Measurements from ENCODE around the gene TRMO. TPM values are rescaled to one million over a fixed set of nuclear protein-coding genes. Genes with fewer than 3 reads are reported as not detected.

The TRMO gene
- total RNA-seq, 1 experiment from 2014 or later: 8.6 TPM

DNA sequence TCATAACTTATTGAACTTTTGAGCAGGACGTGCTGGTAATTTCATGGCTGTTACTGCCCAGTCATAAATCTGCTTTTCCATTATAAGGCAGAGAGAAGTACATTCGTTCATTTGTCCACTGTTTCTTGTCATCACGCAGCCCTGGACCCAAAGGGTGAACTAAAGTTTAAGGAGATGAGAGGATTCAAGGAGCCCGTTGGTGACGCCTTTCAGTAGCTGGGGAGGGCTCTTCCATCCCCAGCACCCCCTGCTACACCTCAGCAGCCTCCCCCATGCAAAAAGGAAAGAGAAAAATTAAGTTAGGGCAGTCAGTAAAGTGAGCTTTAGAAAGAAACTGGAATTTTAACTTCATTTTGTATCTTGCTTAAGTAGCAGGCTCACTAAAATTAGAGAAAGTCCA is 66.4 kb downstream of the TRMO start:
- WGBS (ENCODE audit: extremely low coverage, insufficient read length, low lambda C conversion rate): no CpG with 5 or more reads among the region's 5 CpGs

More for the DNA sequence above, 66.4 kb downstream of the TRMO start:
- Histone ChIP-seq H2BK5ac (ENCODE audit: insufficient read length, low read length) (no peak overlapping the region), H2BK15ac (ENCODE audit: low read depth, low read length) (no peak overlapping the region; the same call in 1 of the 2 replicates), H4K91ac (ENCODE audit: insufficient read length, low read depth, low read length) (no peak overlapping the region), H4K5ac (ENCODE audit: insufficient read length, low read depth, low read length) (no peak overlapping the region), H3T11ph (ENCODE audit: low read length) (no peak overlapping the region), H3K56ac (ENCODE audit: insufficient read length, low read depth, low read length) (no peak overlapping the region), H2BK120ac (ENCODE audit: low read depth, low read length, poor library complexity, severe bottlenecking) (no peak overlapping the region), H3K9ac (ENCODE audit: extremely low read depth, insufficient read length, low read length) (no peak overlapping the region), H3K4me2 (ENCODE audit: insufficient read depth, insufficient read length, low read length) (no peak overlapping the region), H4K20me1 (ENCODE audit: control insufficient read depth, insufficient read depth, insufficient read length) (no peaks in the 10 kb centered on the region), H2BK12ac (ENCODE audit: insufficient read length, low read depth, low read length) (no peak overlapping the region), H3K18ac (ENCODE audit: insufficient read length, low read depth, low read length) (no peak overlapping the region), H3K79me2 (ENCODE audit: insufficient read depth, low read length) (no peaks in the 10 kb centered on the region), H3K27me3 (ENCODE audit: insufficient read depth, low read length) (peaks cover 93% of the 10 kb centered on the region), H3K9me3 (ENCODE audit: control insufficient read depth, low read depth, low read length) (no peaks in the 10 kb centered on the region), H3K4me1 (ENCODE audit: insufficient read depth, low read length) (no peaks in the 10 kb centered on the region; the same call in 1 of the 2 replicates), H4K8ac (replicated peaks; ENCODE audit: insufficient read length, low read depth, low read length) (no peak overlapping the region), H2AFZ (ENCODE audit: low read length) (no peak overlapping the region), H3K4ac (ENCODE audit: low read depth, low read length) (no peak overlapping the region), H2BK20ac (ENCODE audit: low read depth, low read length, poor library complexity, severe bottlenecking) (no peak overlapping the region), H3K27ac (ENCODE audit: insufficient read length, low read depth, low read length) (no peak overlapping the region), H2AK5ac (ENCODE audit: insufficient read length, low read length) (no peak overlapping the region), H3K79me1 (ENCODE audit: insufficient read depth, low read depth, low read length, poor library complexity, severe bottlenecking) (no peaks in the 10 kb centered on the region), H3K23ac (ENCODE audit: insufficient read length, low read depth, low read length) (no peak overlapping the region), H3K23me2 (ENCODE audit: insufficient read length, low read depth, low read length, poor library complexity, severe bottlenecking) (peaks cover 10% of the 10 kb centered on the region), H3K14ac (ENCODE audit: insufficient read depth, low read length) (no peak overlapping the region)
- peak overlapping the region in 1 of 2 experiments; percentile 57; a peak in 1 of 5 replicates for H3K4me3 Mint-ChIP-seq
- no peak for TF ChIP-seq CTCF (conservative IDR thresholded peaks at IDR 0.05)
- H3K27me3 Mint-ChIP-seq (ENCODE audit: low read depth): peaks cover 93% of the 10 kb centered on the region
- DNase-seq: no peak
- H3K27ac Mint-ChIP-seq: no peak overlapping the region
- 0 out of 5 replicates have a peak, but pooled peaks cover 3% of the 10 kb centered on the region in 2 experiments for H3K9me3 Mint-ChIP-seq
- H3K4me1 Mint-ChIP-seq: peaks cover 18 to 30% of the 10 kb centered on the region in 2 experiments
- H3K36me3 Mint-ChIP-seq (ENCODE audit: insufficient read depth in 1 of 3, low read depth in 3 of 3): peaks cover 0 to 1% (median 0%) of the 10 kb centered on the region in 3 experiments; a peak in 3 of 7 replicates

Measured in H9 (cell line).